ENCODE results near the gene ARMC9.
"Not testable (repeated sequence)": the region's sequence is repeated elsewhere in the genome, so short reads cannot be mapped to it uniquely, and the experiment has no call there.

ARMC9 gene

DNA sequence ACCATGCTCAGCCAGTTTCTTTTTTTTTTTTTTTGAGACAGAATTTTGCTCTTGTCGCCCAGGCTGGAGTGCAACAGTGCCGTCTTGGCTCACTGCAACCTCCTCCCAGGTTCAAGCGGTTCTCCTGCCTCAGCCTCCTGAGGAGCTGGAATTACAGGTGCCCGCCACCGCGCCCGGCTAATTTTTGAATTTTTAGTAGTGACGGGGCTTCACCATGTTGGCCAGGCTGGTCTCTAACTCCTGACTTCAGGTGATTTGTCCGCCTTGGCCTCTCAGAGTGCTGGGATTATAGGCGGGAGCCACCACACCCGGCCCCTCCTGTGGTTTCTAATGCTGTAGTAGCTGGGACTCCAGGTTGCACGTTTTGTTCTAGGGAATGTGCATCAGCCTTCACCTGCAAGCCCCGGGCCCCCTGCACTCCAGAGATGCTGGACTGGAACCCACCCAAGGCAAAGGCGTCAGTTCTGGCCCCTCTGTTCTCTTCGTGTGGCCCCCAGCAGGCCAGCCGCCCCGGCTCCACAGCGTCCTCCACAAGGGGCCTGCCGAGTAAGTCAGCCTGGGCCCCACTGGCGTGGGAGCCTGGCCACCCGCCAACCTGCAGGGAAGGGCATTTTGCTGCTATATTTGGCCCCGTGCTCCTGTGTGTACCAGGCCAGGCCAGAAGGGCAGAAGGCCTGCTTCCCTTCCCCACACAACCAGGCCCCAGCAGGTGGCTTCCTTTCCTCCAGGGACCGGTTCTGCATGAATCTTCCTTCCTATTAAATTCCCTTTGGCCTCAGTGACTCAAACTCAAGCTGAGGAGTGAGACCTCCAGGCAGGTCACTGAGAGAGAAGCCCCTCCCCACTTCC is 171.4 kb downstream of the ARMC9 start:
- no peak for DNase-seq

DNA sequence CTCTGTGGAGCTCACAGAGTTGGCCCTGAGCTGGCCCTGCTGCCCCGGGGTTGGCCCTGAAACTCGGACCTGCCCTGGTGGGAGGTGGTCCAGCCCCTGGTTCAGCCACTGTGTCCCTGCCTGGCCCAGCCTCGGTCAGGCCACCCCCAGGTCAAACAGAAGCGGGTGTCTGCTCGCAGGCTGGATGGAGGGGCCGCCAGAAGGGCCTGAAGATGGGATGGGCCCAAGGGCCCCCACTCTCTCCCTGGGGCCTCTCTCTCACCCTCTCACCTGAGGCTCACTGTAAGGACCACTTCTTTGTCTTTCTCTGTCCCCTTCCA is 172.0 kb downstream of the ARMC9 start:
- DNase-seq = no peak

DNA sequence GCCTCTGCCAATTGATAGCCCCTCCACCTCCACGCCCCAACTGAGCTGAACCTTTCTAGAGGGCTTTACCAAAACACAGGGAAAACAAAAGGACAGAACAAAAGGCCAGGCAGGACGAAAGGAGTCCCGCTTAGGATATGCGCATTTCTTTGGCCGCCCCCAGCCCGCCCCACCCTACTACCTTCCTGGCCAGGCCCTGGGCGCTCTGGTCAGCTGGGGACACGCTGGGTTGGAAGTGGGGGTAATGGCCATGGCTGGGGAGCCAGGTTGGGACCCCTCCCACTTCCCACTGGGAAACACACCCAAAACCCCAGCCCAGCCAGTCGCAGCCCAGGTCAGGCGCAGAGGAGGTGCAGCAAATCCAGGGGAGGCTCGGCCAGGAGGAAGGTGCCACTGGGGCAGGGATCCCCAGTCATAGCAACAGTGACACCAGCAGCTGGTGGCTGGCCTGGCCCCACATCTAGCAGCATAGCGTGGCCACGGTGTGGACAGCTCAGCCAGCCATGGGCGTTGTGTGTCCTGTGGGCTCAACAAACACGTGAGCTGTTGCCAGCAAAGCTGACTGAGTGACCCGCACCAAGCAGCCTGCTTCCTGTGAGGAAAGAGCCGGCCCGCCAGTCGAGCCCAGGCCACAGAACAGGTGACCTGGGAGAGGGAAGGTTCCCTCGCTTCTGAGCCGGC is 172.5 kb downstream of the ARMC9 start:
- no peak for DNase-seq

DNA sequence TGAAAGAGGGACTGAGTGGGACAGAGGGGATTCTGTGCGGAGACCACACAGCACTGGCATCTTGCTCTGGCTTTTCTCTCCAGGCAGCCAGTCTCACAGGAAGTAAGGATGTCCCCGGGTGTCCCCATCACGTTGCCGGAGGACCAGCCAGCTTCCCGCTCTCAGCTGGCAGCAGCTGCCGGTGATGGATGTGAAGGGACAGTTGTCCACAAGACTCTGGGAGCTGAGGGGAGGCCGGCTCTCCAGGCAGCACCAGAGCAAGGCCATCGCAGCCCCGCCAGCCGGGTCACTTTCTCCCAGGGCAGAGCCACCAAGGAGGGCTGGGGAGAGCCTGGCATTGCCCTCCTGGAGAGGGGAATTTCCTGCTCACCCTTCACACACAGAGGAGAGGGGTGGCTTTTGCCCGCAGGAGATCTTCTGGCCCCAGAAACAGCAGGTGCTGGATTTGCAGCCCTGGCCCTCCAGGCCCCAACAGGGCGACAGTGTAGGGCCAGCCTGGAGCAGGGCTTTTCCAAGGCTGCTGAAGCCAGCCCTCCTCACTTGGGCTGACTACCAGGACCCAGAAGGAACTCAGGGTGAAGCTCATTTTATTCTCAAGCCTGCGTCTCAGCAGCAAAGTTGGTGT is 173.1 kb downstream of the ARMC9 start:
- DNase-seq = no peak

DNA sequence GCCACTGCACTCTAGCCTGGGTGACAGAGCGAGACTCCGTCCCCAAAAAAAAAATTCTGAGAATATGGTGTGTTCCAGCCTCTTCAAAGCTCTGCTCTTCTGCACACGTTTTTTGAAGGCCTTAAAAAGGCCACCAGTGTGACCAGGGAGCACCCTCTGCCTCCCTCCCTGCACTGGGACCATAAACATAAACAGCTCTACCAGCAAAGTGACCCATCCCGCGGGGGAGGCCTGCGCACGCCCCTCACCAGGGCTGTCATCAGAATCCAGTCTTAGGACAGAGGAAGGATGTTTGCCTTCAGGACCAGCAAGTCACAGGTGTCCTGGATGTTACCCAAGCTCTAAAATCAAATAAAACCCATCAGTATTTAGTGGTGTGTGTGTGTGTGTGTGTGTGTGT is 173.9 kb downstream of the ARMC9 start:
- DNase-seq = no peak

DNA sequence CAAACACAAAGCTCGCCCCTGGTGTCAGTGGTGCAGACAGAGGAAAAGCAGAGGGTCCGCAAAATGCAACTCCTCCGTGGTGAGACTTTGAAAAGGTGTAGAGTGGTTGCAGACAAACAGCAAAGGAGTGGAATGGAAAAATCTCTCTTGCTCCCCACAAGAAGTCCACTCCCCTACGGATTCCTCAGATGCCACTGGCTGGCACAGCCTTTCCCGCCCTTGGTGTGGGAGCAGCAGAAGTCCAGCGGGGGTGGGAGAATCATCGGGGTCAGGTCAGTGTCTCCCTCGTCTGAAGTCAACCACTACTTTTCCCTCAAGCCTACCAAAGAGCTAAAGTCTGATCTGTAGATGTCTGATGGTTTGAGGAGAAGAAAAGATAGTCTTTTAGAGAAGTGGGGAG is 174.8 kb downstream of the ARMC9 start:
- no peak for DNase-seq

DNA sequence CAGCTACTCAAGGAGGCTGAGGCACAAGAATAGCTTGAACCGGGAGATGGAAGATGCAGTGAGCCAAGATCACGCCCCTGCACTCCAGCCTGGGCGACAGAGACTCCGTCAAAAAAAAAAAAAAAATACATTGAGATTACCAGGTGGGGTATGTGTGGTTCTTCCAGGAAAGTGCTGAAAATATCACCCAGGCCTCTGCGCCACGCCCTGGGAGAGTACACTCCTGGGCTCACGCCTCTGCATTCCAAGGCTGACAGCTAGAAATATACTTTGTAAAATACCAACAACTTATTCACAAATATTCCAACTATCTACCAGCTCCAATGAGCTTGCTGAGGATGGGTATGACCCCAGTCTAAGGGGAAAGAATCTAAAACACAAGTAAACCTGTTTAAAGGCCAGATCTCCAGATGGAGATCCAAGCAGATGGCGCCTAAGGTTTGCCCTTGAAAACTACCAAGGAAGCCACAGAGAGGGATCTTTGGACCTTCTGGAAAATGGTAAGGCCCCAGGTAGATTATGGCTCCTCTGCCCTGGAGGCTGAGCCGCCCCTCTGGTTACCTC is 175.4 kb downstream of the ARMC9 start:
- DNase-seq = no peak

DNA sequence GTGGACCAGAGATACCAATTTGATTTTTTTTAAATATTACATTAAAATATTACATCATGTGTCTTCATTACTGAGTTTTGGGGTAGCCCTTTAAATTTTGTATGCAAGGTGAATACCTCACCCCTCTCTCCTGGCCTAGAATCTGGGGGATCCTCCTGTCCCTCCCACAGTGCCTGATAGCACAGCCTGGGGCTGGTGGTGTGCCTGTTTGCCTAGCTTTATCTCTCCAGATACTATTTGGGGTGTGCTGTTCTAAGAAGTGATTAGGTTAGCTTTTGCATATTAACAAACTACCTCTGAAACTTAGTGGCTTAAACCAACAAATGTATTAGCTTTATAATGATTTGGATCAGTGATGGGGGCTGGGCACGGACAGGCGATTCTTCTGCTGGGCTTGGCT is 176.3 kb downstream of the ARMC9 start:
- DNase-seq = no peak

DNA sequence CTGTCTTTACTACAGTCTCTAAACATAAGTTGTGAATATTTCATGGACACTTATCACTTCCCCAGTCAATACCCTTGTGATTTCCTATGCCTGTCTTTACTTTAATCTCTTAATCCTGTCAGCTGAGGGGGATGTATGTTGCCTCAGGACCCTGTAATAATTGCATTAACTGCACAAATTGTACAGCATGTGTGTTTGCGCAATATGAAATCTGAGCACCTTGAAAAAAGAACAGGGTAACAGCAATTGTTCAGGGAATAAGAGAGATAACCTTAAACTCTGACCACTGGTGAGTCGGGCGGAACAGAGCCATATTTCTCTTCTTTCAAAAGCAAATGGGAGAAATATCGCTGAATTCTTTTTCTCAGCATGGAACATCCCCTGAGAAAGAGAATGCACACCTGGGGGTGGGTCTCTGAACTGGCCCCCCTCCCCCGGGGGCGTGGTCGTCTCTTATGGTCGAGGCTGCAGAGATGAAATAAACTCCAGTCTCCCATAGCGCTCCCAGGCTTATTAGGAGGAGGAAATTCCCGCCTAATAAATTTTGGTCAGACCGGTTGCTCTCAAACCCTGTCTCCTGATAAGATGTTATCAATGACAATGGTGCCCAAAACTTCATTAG is 177.7 kb downstream of the ARMC9 start:
- DNase-seq = not testable (repeated sequence)

DNA sequence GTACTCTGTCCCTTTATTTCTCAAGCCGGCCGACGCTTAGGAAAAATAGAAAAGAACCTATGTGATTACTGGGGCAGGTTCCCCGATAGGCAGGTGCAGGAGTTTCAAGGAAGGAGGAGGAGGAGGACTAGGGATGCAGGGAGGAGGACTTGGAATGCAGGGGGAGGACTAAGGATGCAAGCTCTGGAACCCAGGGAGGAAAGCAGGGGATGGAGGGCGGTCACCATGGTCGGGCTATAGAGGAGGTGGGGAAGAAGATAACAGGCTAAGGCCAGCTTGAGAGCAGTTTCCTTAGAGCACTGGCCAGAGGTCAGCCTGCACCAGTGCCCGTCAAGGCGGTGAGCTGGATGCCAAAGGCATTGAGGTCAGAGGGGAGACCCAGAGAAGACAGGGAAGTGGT is 178.4 kb downstream of the ARMC9 start:
- DNase-seq = no peak

DNA sequence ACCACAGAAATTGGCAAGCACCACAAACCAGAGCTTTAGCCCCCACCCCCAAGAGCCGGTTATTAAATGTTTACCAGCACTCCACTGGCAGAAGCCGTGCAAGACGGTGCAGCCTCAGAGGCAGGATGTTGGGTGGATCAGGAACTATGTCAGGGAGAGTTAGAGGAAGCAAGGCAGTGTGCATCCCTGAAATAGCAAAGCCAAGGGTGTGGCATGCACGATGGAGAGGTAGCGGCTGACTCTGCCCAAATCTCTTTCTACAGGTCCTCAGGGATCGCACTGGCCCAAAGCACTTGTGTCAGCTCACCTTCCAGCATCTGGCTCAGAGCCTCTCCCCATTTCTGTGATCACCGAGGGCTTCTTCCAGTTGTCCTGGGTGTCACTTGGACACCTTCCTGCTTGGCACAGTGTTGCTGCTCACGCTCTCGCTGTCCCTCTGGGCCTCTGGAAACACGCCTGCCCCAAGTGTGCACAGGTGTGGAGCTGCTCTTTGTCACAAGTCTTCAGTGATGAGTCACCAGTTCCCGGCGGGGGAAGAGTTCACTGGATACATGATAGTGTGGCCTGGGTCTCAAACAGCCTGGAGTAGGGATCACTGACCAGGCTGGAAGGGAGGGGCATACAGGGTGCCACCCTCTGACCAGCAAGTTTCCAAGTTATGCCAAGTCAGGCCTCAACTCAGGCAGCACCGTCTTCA is 179.7 kb downstream of the ARMC9 start:
- DNase-seq = no peak

DNA sequence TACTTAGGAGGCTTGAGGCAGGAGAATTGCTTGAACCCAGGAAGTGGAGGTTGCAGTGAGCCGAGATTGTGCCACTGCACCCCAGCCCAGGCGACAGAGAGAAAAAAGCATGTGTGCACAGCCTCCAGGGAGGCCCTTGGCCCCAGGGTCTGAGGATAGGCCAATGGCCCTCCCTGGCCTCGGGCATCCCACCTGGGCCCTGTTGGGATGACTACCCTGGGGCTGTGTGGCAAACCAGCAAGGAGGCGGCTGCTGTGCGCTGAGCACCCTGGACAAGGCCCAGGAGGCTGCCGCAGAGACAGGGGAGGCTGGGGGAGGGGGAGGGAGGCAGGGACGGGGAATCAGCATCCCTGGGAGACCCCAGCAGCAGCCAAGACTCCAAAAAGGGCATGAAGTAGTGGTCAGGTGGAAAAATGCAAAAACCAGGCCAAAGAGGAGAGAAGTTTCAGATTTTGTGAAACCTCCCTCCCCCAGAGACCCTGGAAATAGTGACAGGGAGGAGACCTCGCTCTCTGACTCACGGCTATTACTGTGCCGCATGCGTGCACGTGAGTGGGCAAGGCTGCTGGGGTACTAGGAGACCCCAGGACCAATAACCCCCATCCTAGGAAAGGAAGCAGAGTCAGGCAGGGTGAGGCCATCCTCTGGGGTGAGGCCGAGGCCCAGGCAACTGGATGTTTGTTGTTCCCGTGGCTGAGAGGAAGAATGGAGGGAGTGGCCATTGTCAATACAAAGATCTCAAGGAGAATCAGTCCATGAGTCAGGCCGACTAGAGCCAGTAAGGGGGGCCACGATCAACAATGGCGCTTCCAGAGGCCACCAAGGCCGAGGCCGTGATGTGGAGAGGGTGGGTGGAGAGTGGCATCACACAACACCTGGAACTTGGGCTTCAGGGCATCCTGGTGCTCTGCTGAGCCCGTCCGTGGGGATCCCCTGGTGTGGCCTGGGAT is 181.1 kb downstream of the ARMC9 start:
- DNase-seq = no peak

DNA sequence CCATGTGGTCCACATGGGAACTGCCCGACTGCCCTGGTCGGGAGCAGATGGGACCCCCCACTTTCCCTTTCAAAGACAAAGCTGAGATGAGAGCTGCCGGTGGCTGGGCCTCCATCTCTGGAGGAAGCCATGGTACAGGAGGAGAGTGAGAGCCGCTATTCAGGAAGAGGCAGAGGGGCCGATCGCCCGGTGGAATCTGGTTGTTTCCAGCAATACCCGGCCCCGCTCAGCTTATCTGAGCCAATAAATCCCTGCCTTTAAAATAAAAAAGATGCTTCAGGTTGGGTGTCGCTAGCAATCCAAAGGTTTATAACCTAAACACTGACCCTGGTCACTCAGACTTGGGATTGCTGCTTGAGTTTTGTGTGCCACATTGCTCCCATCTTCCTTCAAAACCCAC is 181.9 kb downstream of the ARMC9 start:
- DNase-seq = no peak

DNA sequence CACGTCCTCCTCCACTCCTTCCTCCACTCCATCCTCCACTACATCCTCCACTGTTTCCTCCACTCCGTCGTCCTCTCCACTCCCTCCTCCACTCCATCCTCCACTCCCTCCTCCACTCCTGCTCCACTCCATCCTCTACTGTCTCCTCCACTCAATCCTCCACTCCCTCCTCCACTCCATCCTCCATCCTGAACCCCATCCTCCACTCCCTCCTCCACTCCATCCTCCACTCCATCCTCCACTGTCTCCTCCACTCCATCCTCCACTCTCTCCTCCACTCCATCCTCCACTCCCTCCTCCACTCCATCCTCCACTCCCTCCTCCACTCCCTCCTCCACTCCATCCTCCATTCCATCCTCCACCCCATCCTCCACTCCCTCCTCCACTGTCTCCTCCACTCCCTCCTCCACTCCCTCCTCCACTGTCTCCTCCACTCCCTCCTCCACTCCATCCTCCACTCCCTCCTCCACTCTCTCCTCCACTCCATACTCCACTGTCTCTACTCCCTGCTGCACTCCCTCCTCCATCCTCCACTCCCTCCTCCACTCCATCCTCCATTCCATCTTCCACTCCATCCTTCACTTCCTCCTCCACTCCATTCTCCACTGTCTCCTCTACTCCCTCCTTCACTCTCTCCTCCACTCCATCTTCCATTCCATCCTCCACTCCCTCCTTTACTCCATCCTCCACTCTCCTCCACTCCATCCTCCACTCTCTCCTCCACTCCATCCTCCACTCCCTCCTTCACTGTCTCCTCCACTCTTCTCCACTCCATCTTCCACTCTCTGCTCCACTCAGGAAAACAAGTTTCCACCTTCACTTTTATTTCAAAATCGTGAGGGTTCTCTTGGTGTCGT is 182.8 kb downstream of the ARMC9 start:
- DNase-seq = no peak

DNA sequence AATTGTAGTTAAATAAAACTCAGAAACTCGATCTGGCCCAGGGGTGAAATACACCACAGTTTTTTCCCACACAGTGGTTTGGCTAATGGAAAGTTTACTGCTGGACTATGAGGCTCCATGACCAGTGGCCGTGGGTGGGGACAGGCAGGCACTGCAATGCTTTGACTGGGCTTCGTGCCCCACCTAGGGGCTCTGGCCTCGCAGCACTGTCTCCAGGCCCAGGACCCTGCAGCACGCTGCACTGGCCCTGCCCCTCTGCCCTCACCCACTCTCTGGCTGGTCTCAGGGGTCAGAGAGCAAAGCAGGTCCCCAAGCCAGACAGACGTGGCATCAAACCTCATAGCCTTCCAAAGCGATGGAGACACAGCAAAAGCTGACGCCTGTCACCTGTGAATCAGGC is 183.7 kb downstream of the ARMC9 start:
- no peak for DNase-seq

DNA sequence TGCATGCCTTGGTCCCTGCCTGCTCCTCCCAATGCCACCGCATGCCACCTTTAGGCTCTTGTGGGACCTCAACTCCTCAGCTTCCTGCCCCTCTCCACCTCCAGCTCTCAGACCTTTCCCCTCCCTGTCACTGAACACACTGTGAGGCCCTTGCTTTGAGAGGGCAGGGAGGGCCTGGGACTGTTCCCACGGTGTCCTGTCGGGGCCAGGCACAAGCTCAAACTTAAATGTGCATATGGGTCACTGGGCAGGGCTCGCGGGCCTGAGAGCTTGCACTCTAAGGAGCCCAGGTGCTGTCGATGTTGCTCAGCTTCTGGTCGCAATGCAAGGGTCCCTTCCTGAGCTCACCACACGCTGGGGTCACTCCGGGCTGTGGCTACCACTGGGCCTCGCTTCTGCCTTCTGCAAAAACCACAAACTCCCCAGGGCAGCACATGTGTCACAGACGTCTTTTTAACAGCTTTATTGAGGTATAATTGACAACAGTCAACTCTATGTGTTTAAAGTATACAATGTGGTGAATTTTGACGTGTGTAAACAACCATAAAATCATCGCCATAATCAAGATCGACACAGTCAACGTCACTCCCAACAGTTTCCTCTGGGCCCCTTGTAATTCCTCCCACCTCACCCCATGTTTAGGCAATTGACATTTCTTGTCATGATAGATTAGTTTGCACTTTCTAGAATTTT is 185.1 kb downstream of the ARMC9 start:
- no peak for DNase-seq

DNA sequence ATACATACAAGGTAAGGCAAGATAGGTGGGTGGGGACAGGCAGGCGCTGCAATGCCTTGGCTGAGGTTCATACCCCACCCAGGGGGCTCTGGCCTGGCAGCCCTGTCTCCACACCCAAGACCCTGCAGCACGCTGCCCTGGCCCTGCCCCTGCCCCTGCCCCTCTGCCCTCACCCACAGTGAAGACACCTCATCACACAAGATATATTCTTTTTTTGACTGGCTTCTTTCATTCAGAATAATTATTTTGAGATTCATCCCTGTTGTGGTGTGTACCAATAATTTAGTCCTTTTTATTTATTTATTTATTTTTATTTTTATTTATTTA is 185.6 kb downstream of the ARMC9 start:
- DNase-seq = no peak

DNA sequence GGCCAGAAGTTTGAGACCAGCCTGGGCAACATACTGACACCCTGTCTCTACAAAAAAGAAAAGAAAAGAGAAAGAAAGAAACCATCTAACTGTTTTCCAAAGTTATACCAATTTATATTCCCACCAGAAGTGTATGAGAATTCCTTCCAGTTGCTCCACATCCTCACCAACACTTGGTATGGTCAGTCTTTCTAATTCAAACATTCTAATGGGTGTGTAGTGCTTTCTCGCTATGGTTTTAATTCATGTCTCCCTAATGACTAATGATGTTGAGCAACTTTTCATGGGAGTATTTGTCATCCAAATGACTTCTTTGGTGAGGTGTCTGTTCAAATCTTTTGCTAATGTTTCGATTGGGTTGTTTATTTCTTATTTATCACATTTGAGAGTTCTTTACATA is 186.5 kb downstream of the ARMC9 start:
- DNase-seq = no peak

DNA sequence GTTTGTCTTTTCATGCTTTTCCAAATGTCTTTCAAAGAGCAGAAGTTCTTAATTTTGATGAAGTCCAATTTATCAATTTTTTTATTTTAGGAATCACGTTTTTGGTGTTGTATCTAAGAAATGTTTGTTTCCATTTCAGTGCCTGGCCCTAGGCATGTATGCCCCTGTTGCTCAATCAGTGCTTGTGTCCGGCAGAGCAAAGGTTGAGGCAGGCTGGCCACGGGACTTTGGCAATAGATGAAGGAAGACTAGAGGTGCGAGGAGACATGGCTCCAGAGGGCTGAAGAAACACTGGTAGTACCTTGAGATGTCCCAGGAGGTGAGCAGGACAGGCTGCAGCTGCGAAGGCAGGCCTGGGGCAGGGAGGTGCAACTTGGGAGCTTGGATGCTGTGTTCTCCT is 187.0 kb downstream of the ARMC9 start:
- DNase-seq = no peak

DNA sequence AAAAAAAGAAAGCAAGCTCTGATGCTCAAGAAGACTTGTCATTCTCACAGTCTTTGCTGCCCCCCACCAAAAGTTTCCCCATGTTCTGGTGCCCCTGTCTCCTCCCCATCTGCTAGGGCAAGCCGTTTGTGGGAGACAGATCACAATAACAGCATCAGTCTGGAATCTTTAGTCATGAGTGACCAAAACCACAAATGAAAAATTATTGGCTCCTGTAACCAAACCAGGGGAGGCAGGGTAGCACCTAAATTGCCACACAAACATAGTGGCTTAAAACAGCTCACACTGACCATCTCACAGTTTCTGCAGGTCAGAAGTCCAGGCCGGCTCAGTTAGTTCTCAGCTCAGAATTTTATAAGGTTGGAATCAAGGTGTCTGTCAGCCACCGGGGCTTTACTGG is 188.0 kb downstream of the ARMC9 start:
- DNase-seq = no peak
